Kidney (tissue), 14 donors: ENCODE measurements around the gene DTNB. TPM values are rescaled to one million over a fixed set of nuclear protein-coding genes. Genes with fewer than 3 reads are reported as not detected.

Source experiments
- DNase-seq, 5 donors: peaks; one replicate each; pipeline ENCODE4 v3.0.0-alpha.2; 2013 to 2020
- FAIRE-seq: peaks from 2 replicates; lab custom pipeline; 2012; peaks lifted over from hg19 to GRCh38; lab: Jason Lieb, UNC
- H3K27ac ChIP-seq, 2 donors: one replicate each; pipeline ENCODE4 v1.7.0; 2013; ENCODE audit warnings: low read depth in 2 of 2, low read length in 2 of 2, inconsistent platforms in 1 of 2
- H3K27me3 ChIP-seq: one replicate; pipeline ENCODE4 v1.7.1; 2013; ENCODE audit warnings: low read length, inconsistent platforms; ENCODE audit not compliant: control insufficient read depth, insufficient read depth
- H3K36me3 ChIP-seq, 3 donors: one replicate each; pipeline versions ENCODE4 v1.7.0 to v1.7.1; 2013; ENCODE audit warnings: low read length in 3 of 3, control low read depth in 1 of 3, inconsistent platforms in 1 of 3; ENCODE audit not compliant: insufficient read depth in 3 of 3, control insufficient read depth in 2 of 3
- H3K4me1 ChIP-seq, 3 donors: one replicate each; pipeline versions ENCODE4 v1.7.0 to v1.7.1; 2013; ENCODE audit warnings: low read length in 3 of 3, inconsistent platforms in 1 of 3, low read depth in 1 of 3; ENCODE audit not compliant: control insufficient read depth in 2 of 3, insufficient read depth in 2 of 3
- H3K4me3 ChIP-seq, 3 donors: one replicate each; pipeline versions ENCODE4 v1.7.0 to v1.8.1; 2013; ENCODE audit warnings: low read length in 3 of 3, control low read depth in 1 of 3, inconsistent platforms in 1 of 3
- H3K9ac ChIP-seq, 3 donors: one replicate each; pipeline versions ENCODE4 v1.7.0 to v1.7.1; 2013; ENCODE audit warnings: low read length in 3 of 3, control low read depth in 1 of 3, inconsistent platforms in 1 of 3
- H3K9me3 ChIP-seq, 3 donors: one replicate each; pipeline versions ENCODE4 v1.7.0 to v1.7.1; 2013; ENCODE audit warnings: low read length in 3 of 3, control low read depth in 1 of 3, inconsistent platforms in 1 of 3; ENCODE audit not compliant: control insufficient read depth in 2 of 3, insufficient read depth in 1 of 3
- CTCF ChIP-seq: IDR thresholded peaks from 3 replicates; pipeline ENCODE4 v1.5.1; 2012; ENCODE audit warnings: mild to moderate bottlenecking, moderate library complexity, borderline replicate concordance; ENCODE audit not compliant: insufficient read depth; ENCODE audit errors: extremely low read depth
- intact Hi-C: fragments of 100-400 bp; cut with DNase I; formaldehyde crosslinking; loops from one replicate; pipeline ENCODE4 v1.11.1; 2022
- polyA plus RNA-seq: library from polyadenylated mRNA; stranded (reverse); fragments of 350-450 nt; fragmentation: Illumina TruSeq; extraction: RNeasy Lipid Tissue Mini Kit (QIAGEN cat#74804); gene quantifications from one replicate; pipeline ENCODE4 v1.2.3, GENCODE V29; 2014; ENCODE audit warnings: low read depth, low replicate concordance; ENCODE audit not compliant: insufficient read depth
- total RNA-seq: library from RNA; stranded (reverse); fragmentation: NEBNext Ultra II Directional; extraction: Animal tissue kit (Norgen Biotek cat#: 25700); gene quantifications from one replicate; pipeline ENCODE4 v1.2.1, GENCODE V29; 2021
- donor health status: control.
- donor health status: control.
- donor health status: control.
- donor health status: control.
- donor health status: control.
- donor health status: DM: yes; HTN: yes; CAD: no.
- donor health status: Normal renal cell carcinoma (clear cell type).

DTNB gene
- total and polyA plus RNA-seq, 2 donors from 2014 or later: 23.0 to 28.1 TPM

DNA sequence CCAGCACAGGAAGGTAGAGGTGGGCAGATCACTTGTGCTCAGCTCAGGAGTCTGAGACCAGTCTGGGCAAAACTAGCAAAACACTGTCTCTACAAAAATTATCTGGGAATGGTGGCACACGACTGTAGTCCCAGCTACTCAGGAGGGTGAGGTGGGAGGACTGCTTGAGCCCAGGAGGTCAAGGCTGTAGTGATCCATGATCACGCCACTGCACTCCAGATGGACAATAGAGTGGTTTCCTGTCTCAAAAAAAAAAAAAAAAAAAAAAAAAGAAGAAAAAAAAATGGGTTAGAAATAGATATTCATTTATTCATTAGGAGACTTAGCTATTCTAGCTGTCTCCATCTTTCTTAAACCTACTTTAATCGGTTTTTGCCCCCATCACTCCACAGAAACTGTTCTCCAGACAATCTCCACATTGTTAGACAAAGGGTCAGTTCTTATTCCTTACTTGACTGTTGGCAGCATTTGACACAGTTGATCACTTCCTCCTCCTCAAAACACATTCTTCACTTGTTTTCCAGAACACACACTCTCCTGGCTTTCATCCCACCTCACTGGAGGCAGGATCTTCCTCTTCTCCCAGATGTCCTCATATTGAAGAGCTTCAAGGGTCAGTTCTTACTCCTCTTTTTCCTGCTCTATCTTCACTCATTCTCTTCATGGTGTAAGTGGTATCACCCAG lies 103.1 kb downstream of the DTNB start:
- no peaks in the 10 kb centered on the region for H3K9me3 ChIP-seq
- H3K27me3 ChIP-seq: no peaks in the 10 kb centered on the region
- no peak for FAIRE-seq
- H3K36me3 ChIP-seq: no peaks in the 10 kb centered on the region
- no peak for DNase-seq
- H3K4me3 ChIP-seq: no peak overlapping the region
- intact Hi-C loops: no loop called here
- H3K27ac ChIP-seq: no peak overlapping the region
- H3K4me1 ChIP-seq: peaks cover 4 to 6% (median 5%) of the 10 kb centered on the region in 3 donors
- H3K9ac ChIP-seq: no peak overlapping the region
- no peak for TF ChIP-seq CTCF

DNA sequence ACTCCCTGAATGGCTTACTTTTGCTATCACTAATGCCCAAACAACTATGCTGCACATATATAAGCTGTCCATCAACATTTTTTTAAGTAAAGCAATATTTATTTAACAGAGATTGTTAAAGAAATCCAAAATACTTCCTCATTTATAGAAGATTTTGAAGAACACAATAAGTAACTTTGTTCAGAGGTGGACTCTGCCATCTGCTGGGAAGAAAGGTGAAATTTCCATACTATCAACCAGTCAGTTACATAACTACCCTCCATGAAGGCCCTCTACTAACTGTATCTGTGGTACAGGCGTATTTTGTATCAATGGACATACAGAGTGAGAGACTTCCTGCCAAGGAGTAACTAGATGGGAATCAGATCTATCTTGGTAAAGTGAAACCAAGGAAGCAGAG lies 106.0 kb downstream of the DTNB start:
- Histone ChIP-seq H3K27ac (no peak overlapping the region), H3K9ac (no peak overlapping the region), H3K4me3 (no peak overlapping the region), H3K36me3 (no peaks in the 10 kb centered on the region), H3K27me3 (no peaks in the 10 kb centered on the region), H3K9me3 (no peaks in the 10 kb centered on the region), H3K4me1 (peaks cover 4 to 6% (median 5%) of the 10 kb centered on the region in 3 donors)
- FAIRE-seq (peak; percentile 72), DNase-seq (peak in 2 of 5 donors; percentile 35 to 50)
- intact Hi-C loops: no loop called here
- peak; percentile 41 for TF ChIP-seq CTCF

GRCh38 chr2:25566694-25567093 lies 106.7 kb downstream of the DTNB start:
- intact Hi-C loops: no loop called here
- H3K9ac ChIP-seq: no peak overlapping the region
- no peaks in the 10 kb centered on the region for H3K36me3 ChIP-seq
- TF ChIP-seq CTCF: no peak
- DNase-seq: peak in 2 of 5 donors; percentile 39 to 73
- H3K4me3 ChIP-seq: no peak overlapping the region
- H3K9me3 ChIP-seq: no peaks in the 10 kb centered on the region
- H3K27me3 ChIP-seq: no peaks in the 10 kb centered on the region
- FAIRE-seq: no peak
- no peak overlapping the region for H3K27ac ChIP-seq
- peaks cover 4 to 6% (median 5%) of the 10 kb centered on the region in 3 donors for H3K4me1 ChIP-seq
